ENCODE data around the gene SERF1B.
"Not testable (repeated sequence)": the region's sequence is repeated elsewhere in the genome, so short reads cannot be mapped to it uniquely, and the experiment has no call there.

GRCh38 chr5:70041411-70041810 lies 16.4 kb downstream of the SERF1B start:
- TF ChIP-seq, protein P1, sequence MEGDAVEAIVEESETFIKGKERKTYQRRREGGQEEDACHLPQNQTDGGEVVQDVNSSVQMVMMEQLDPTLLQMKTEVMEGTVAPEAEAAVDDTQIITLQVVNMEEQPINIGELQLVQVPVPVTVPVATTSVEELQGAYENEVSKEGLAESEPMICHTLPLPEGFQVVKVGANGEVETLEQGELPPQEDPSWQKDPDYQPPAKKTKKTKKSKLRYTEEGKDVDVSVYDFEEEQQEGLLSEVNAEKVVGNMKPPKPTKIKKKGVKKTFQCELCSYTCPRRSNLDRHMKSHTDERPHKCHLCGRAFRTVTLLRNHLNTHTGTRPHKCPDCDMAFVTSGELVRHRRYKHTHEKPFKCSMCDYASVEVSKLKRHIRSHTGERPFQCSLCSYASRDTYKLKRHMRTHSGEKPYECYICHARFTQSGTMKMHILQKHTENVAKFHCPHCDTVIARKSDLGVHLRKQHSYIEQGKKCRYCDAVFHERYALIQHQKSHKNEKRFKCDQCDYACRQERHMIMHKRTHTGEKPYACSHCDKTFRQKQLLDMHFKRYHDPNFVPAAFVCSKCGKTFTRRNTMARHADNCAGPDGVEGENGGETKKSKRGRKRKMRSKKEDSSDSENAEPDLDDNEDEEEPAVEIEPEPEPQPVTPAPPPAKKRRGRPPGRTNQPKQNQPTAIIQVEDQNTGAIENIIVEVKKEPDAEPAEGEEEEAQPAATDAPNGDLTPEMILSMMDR (IDR thresholded peaks at IDR 0.05; ENCODE audit: insufficient read depth, low read length): not testable (repeated sequence)
- TF ChIP-seq POLR2AphosphoS5 (IDR thresholded peaks at IDR 0.05; ENCODE audit: low read depth): not testable (repeated sequence)
